Renal pelvis (tissue), 4 donors: ENCODE data around the gene COL27A1. TPM values are rescaled to one million over a fixed set of nuclear protein-coding genes. Genes with fewer than 3 reads are reported as not detected.
A peak's percentile ranks its signal among the peaks of the same experiment; 100 is the strongest.

Experiments
- DNase-seq: peaks from one replicate; pipeline ENCODE4 v3.0.0-alpha.2; 2013
- polyA plus RNA-seq, 3 donors: library from polyadenylated mRNA; unstranded; fragments of 120-200 nt; gene quantifications; one replicate each; pipeline ENCODE4 v1.2.1, GENCODE V29; 2013; ENCODE audit not compliant: insufficient read length in 3 of 3

The COL27A1 gene
- polyA plus RNA-seq, 3 donors: 31.8 to 51.5 (median 43.2) TPM

DNA sequence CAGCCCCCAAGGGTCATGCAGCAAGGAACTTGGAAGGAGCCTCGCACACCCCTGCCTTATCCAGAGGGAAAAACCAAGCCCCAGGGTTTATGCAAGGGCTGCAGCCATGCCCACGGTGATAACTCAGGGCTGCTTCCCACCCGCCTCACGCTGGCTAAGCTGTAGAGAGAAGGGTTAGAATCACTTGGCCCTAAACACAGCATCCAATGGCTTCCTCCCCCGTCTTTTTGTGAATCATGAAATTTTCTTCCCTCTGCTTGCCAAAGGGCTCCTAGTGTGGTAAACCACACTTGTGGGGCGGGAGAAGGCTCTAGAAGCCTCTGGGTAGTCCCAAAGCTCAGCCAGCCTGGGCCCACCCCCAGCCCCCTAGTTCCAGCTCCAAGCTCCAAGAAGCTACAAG is 111.6 kb downstream of the COL27A1 start:
- DNase-seq: no peak

GRCh38 chr9:114269023-114269422 is 113.7 kb downstream of the COL27A1 start:
- DNase-seq: no peak

- DNase-seq: no peak
Measured at GRCh38 chr9:114270120-114270975, 115.0 kb downstream of the COL27A1 start.

DNA sequence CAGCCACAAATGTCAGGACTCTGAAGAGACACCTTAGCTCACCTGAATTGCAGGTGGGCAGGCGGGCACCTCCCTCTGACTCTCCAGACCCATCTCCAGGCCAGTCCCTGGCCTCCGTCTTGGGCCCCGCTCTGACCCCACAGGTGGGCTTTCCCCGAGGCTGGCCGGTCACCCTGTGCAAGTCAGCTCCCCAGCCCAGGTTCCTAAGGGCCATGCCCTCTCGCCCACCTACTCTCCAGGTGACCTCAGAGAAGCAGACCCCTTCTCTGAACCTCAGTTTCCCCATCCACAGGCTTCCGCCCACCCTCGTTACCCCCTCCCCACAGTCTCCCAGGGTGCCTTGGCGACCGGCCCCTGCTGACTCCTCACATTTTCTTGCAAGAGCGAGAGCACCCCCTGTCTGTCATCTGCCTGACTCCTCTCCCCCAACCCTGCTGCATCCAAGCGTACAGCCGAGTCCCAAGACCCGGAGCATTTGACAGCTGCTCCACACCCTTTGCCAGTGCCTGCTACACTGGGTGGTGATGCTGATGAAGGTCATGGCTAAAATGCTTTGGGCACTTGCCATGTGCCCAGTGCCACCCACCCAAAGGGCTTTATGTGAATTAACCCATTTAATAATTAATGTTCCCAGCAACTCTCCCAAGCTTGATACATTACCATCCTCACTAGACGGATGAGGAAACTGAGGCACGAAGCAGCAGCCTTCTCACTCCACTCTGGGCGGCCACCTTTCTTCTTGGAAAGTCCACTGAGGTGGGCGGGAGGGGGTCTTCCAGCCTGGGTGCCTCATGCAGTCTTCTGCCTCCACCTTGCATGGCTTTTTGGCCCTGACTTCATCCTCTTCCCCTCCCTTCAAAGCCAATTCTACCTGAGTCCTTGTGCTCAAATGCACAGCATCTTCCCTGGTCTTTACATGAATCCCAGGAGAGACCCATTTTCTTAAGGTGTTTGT is 116.5 kb downstream of the COL27A1 start:
- peak; percentile 15 for DNase-seq

- DNase-seq: no peak
Measured at GRCh38 chr9:114272739-114273431, 117.5 kb downstream of the COL27A1 start.

DNA sequence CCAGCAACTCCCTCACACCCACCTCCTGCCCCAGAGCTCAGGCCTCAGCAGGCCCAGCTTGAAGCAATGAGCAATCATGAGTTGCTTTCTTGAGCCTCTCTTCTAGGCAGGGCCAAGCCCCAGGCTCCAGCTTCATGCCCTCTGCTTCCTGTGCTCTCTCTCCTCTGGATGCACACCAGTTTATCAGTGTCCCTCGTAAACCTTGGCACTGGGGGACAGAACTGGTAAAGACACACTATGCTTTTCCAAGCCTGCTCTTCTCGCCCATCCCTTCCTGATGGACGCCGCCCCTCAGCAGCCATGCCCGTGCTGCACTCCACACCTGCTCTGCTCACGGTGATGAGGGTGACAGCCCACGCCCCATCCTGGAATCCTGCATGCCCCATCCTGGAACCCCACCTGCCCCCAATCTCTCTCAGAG is 118.1 kb downstream of the COL27A1 start:
- no peak for DNase-seq

DNA sequence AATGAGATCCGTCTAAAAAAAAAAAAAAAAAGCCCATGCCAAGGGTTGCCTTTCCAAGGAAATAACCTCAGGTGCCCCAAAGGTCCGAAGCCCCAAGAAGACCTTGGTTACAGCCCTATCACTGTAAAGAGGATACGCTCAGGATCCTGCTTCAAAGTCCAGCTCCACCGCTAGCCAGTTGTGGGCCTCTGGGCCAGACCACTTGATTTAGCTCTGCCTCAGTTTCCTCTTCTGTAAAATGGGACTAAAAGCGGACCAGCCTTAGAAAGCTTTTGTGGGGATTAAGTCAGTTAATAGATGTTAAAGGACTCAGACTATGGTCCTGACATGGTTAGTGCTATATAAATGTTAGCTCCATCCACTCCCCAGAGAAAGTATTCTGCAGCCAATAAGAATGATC is 118.9 kb downstream of the COL27A1 start:
- no peak for DNase-seq

GRCh38 chr9:114275246-114276004 is 120.1 kb downstream of the COL27A1 start:
- no peak for DNase-seq

- no peak for DNase-seq
Measured at GRCh38 chr9:114276908-114277821, 121.8 kb downstream of the COL27A1 start.

GRCh38 chr9:114278356-114278755 is 123.0 kb downstream of the COL27A1 start:
- DNase-seq: no peak

DNA sequence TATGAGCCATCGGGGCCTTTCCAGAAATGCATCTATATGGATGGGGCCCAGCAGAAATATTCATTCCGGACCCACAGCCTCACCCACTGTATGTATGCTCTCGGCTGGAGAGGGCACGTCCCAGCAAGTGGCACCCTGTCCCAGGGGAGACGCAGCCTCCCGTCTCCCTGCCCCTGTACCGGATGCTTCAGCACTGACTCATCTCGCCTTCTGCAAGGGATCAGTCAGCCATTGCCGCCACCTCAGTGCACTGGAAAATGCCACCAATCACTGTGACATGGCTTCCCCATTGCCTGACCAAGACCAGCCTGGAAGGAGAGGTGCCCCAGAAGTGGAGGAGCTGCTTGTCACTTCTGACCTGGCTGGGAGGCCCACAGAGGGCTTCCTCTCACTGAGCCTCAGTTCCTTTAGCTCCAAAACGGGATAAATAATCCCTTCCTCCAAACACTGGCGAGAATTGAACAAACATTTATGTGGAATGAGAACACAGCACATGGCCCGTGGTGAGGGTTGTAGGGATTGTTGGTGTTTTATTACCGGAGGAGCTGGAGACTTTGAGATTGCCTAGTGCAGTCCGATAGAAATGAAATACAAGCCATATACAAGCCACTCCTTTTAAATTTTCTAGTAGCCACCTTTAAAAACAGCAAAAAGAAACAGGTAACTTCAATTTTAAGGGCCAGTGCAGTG is 123.7 kb downstream of the COL27A1 start:
- no peak for DNase-seq

GRCh38 chr9:114279693-114280092 is 124.4 kb downstream of the COL27A1 start:
- DNase-seq: no peak

- no peak for DNase-seq
Measured at GRCh38 chr9:114280636-114281472, 125.5 kb downstream of the COL27A1 start.

- peak; percentile 19 for DNase-seq
Measured at GRCh38 chr9:114281473-114282103, 126.3 kb downstream of the COL27A1 start.

GRCh38 chr9:114282104-114282485 is 126.8 kb downstream of the COL27A1 start:
- no peak for DNase-seq

GRCh38 chr9:114282507-114282906 is 127.2 kb downstream of the COL27A1 start:
- DNase-seq: no peak

- no peak for DNase-seq
Measured at GRCh38 chr9:114282926-114283325, 127.6 kb downstream of the COL27A1 start.

GRCh38 chr9:114283551-114284111 is 128.3 kb downstream of the COL27A1 start:
- DNase-seq: no peak
